K562 (cell line): ENCODE results near the gene RPL28. TPM values are rescaled to one million over a fixed set of nuclear protein-coding genes. Genes with fewer than 3 reads are reported as not detected.

Experiments
- ATAC-seq: fragments of 200-7000 bp; cut with Tn5 transposase; 3 replicates; pipeline ENCODE4 v1.9.1; 2020; ENCODE audit warnings: moderate library complexity
- BruUV-seq: library from RNA; stranded (reverse); fragments of 400-500 nt; replicated peaks from 2 replicates; lab custom pipeline; 2021; lab: Mats Ljungman, UMichigan
- CTCF ChIA-PET: fragments of 300-600 bp; formaldehyde crosslinking; extraction: SDS; loops from one replicate; lab custom pipeline; 2021; ENCODE audit warnings: low intra/inter-chr PET ratio; lab: Yijun Ruan, JAX
- POLR2A ChIA-PET: fragments of 300-600, 350-650 bp; sonication (Branson Sonifier 250); formaldehyde crosslinking; extraction: SDS; loops from one replicate; lab custom pipeline; 2021; ENCODE audit warnings: antibody characterized with exemption, inconsistent platforms; lab: Yijun Ruan, JAX
- DNase-seq, 4 experiments: peaks; one replicate each; pipeline versions ENCODE4 v3.0.0 to v3.0.0-alpha.2; 2011 to 2018; ENCODE audit warnings: low spot score in 3 of 4, mixed read lengths in 3 of 4; ENCODE audit errors: extremely low read depth in 1 of 4
- FAIRE-seq: peaks from 2 replicates; lab custom pipeline; 2011; peaks lifted over from hg19 to GRCh38; lab: Jason Lieb, UNC
- H2AFZ ChIP-seq: 2 replicates; pipeline ENCODE4 v1.6.0; 2011; ENCODE audit warnings: low read depth, low read length, control low read depth, inconsistent platforms
- H3K27ac ChIP-seq: fragments of 200-600 bp; 3 replicates; pipeline ENCODE4 v1.8.0; 2011; ENCODE audit warnings: low read depth, mild to moderate bottlenecking, control low read depth, inconsistent platforms, low read length, moderate library complexity, mixed read lengths; ENCODE audit errors: extremely low read depth
- H3K27me3 ChIP-seq, 2 experiments: fragments of 300-600 bp in 1 of 2; 2 replicates in 1 of 2; 3 replicates in 1 of 2; pipeline versions ENCODE4 v1.6.0 to v1.8.0; 2011; ENCODE audit warnings: inconsistent platforms in 2 of 2, low read length in 2 of 2, mild to moderate bottlenecking in 1 of 2, mixed read lengths in 1 of 2, moderate library complexity in 1 of 2; ENCODE audit not compliant: control insufficient read depth in 2 of 2, insufficient read depth in 2 of 2
- H3K36me3 ChIP-seq: fragments of 300-600 bp; 3 replicates; pipeline ENCODE4 v1.8.0; 2011; ENCODE audit warnings: mild to moderate bottlenecking, low read length, inconsistent platforms; ENCODE audit not compliant: control insufficient read depth, insufficient read depth
- H3K4me1 ChIP-seq, 2 experiments: fragments of 200-600 bp in 1 of 2; replicated peaks in 1 of 2; 2 replicates in 1 of 2; 3 replicates in 1 of 2; pipeline versions ENCODE4 v1.5.1 to v1.8.0; 2011; ENCODE audit warnings: inconsistent platforms in 2 of 2, low read length in 2 of 2, mild to moderate bottlenecking in 1 of 2, mixed read lengths in 1 of 2, moderate library complexity in 1 of 2; ENCODE audit not compliant: control insufficient read depth in 2 of 2, insufficient read depth in 2 of 2
- H3K4me2 ChIP-seq: 2 replicates; pipeline ENCODE4 v1.6.1; 2011; ENCODE audit warnings: low read length, control low read depth, inconsistent platforms, mixed read lengths; ENCODE audit not compliant: insufficient read depth
- H3K4me3 ChIP-seq: fragments of 200-600 bp; sonication (generic), shearing (Covaris generic); 2 replicates; pipeline ENCODE4 v1.5.1; 2016; ENCODE audit warnings: control low read depth, inconsistent platforms
- H3K79me2 ChIP-seq: fragments of 200-600 bp; 3 replicates; pipeline ENCODE4 v1.8.0; 2011; ENCODE audit warnings: low read length, inconsistent platforms; ENCODE audit not compliant: control insufficient read depth, insufficient read depth
- H3K9ac ChIP-seq, 2 experiments: 2 replicates each; pipeline versions ENCODE4 v1.6.0 to v1.6.1; 2011; ENCODE audit warnings: low read depth in 2 of 2, low read length in 2 of 2, control low read depth in 1 of 2, inconsistent platforms in 1 of 2, mild to moderate bottlenecking in 1 of 2, mixed read lengths in 1 of 2; ENCODE audit not compliant: insufficient read depth in 1 of 2
- H3K9me1 ChIP-seq: one replicate; pipeline ENCODE4 v1.6.0; 2011; ENCODE audit warnings: inconsistent platforms, mild to moderate bottlenecking, low read length, moderate library complexity; ENCODE audit not compliant: control insufficient read depth, insufficient read depth
- H3K9me3 ChIP-seq: replicated peaks from 2 replicates; pipeline ENCODE4 v1.5.1; 2011; ENCODE audit warnings: low read depth, low read length, inconsistent platforms; ENCODE audit not compliant: control insufficient read depth, insufficient read depth
- H4K20me1 ChIP-seq: replicated peaks from 2 replicates; pipeline ENCODE4 v1.6.1; 2011; ENCODE audit warnings: low read length, inconsistent platforms, mixed read lengths; ENCODE audit not compliant: control insufficient read depth, insufficient read depth
- MTA3 ChIP-seq: fragments of 450-650 bp; formaldehyde crosslinking; IDR thresholded peaks from 2 replicates; pipeline ENCODE4 v1.6.1; 2017; ENCODE audit warnings: mild to moderate bottlenecking, borderline replicate concordance
- MYNN ChIP-seq, 2 experiments: sonication (generic); formaldehyde crosslinking in 1 of 2; IDR thresholded peaks; 2 replicates each; pipeline versions ENCODE4 v1.5.0 to v1.6.1; 2016 to 2020; ENCODE audit warnings: antibody characterized with exemption in 1 of 2, missing genetic modification reagents in 1 of 2
- NCOA1 ChIP-seq: fragments of 450-650 bp; IDR thresholded peaks from 2 replicates; pipeline ENCODE4 v1.6.1; 2016; ENCODE audit warnings: low read depth
- POLR2AphosphoS2 ChIP-seq: IDR thresholded peaks from 2 replicates; pipeline ENCODE4 v1.6.1; 2012; ENCODE audit warnings: low read length, improper control_type of control experiment
- ZBTB8A ChIP-seq: fragments of 450-650 bp; IDR thresholded peaks from 2 replicates; pipeline ENCODE4 v1.6.1; 2018; ENCODE audit warnings: mild to moderate bottlenecking, moderate library complexity; ENCODE audit not compliant: partially characterized antibody
- ZNF75A ChIP-seq: fragments of 450-650 bp; formaldehyde crosslinking; IDR thresholded peaks from 2 replicates; pipeline ENCODE4 v1.4.0; 2020; ENCODE audit warnings: mild to moderate bottlenecking
- WGBS: fragments of 100-300 bp; shearing (Covaris generic); methylation state at CpG from one replicate; pipeline ENCODE4 v1.1.6; 2016; ENCODE audit warnings: low coverage, mixed read lengths; ENCODE audit not compliant: insufficient coverage; ENCODE audit errors: missing lambda C conversion rate; 5-methylcytosine and 5-hydroxymethylcytosine counted together
- in situ Hi-C: fragments of 300-500 bp; cut with MboI; formaldehyde crosslinking; loops from 4 replicates; pipeline ENCODE4 v1.15.0; 2018; ENCODE audit warnings: inconsistent platforms, mixed read lengths
- intact Hi-C: fragments of 100-400 bp; cut with micrococcal nuclease; formaldehyde crosslinking; loops from 2 replicates; pipeline ENCODE4 v1.14.2; 2022
- polyA plus RNA-seq, 8 experiments: library from polyadenylated mRNA; depleted of rRNA in 4 of 8; stranded (reverse) in 5 of 8; unstranded in 3 of 8; fragments of >200 nt; fragmentation: Nextera tagmentation in 2 of 8; fragmentation: Illumina TruSeq in 1 of 8; extraction: Ambion mirVana in 2 of 8; extraction: Trizol in 1 of 8; gene quantifications; 2 replicates each; pipeline versions ENCODE4 v1.2.1 to v1.2.3, GENCODE V29; 2011 to 2014; ENCODE audit warnings: inconsistent platforms in 1 of 8, missing spikeins in 1 of 8
- total RNA-seq, 7 experiments: library from RNA; depleted of rRNA in 6 of 7; stranded (reverse); fragments of >200 nt in 6 of 7; fragmentation: Illumina TruSeq in 2 of 7; extraction: Trizol in 2 of 7; gene quantifications; 2 replicates each; pipeline versions ENCODE4 v1.2.1 to v1.2.3, GENCODE V29; 2011 to 2021; ENCODE audit warnings: low replicate concordance in 1 of 7
- TF ChIP-seq, protein P1 (sequence below): fragments of 450-650 bp; formaldehyde crosslinking; IDR thresholded peaks from 2 replicates; pipeline ENCODE4 v1.4.0; 2020; ENCODE audit warnings: mild to moderate bottlenecking, moderate library complexity
- TF ChIP-seq, protein P2 (sequence below), 2 experiments: fragments of 250-450 bp in 1 of 2; fragments of 450-650 bp in 1 of 2; sonication (Bioruptor Pico) in 1 of 2; IDR thresholded peaks; 2 replicates each; pipeline versions ENCODE4 v1.6.1 to v1.8.0; 2016 to 2021; ENCODE audit warnings: mild to moderate bottlenecking in 2 of 2, moderate library complexity in 2 of 2, missing compliant biosample characterization in 1 of 2, missing genetic modification characterization in 1 of 2
- TF ChIP-seq, protein P3 (sequence below): sonication (generic); formaldehyde crosslinking; IDR thresholded peaks from 2 replicates; pipeline ENCODE4 v1.8.0; 2022; ENCODE audit warnings: missing genetic modification reagents, mild to moderate bottlenecking, moderate library complexity, borderline replicate concordance

Gene RPL28
- total and polyA plus RNA-seq, 9 of the 15 experiments (the other 6 are each of a cell fraction or from before 2014, with no cell fraction given): 124 to 3,106 (median 622) TPM

DNA sequence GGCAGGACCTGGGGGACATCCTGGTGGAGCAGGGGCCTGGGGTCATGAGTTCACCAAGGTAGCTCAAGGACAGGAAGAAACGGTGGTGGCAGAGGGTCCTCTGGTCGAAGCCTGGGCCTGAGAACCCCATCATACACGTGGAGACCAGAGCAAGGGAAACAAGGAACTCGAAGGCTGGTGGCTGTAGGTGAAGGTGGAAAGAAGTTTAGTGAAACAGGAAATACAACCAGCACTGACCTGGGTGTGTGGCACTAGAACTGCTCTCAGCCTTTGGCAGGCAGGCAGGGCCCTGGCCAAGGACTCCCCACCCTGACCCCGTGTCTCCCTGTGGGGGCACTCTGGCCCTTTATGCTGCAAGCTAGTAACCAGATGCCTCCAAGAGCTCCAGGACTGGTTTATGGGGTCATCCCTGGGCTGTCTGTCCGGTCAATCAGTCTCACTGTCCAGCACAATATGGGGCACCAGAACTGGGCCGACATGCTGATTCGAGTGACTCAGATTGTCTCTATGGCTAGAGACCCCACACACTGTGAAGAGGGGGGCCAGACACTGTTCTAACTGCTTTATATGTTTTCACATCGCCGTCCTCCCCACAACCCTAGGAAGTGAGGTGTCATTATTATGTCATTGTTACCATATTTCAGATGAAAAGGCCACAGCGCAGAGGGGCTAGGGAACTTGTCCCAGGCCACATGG lies 35.0 kb upstream of the RPL28 start:
- intact Hi-C loops: no loop called here
- ChIA-PET POLR2A (interaction anchor here (0.6 to 1.9 kb wide), 5 partner anchors 10 to 117 kb away, joined by 3 to 11 read pairs (median 3); no protein-coding TSS in a partner anchor), CTCF (no interaction called here)
- Histone ChIP-seq H3K27ac (no peak overlapping the region), H4K20me1 (peaks cover 6% of the 10 kb centered on the region), H3K9me1 (peaks cover 5% of the 10 kb centered on the region), H3K9ac (peak overlapping the region in 1 of 2 experiments; percentile 75; a peak in 2 of 4 replicates), H3K4me2 (no peak overlapping the region), H3K4me3 (no peak overlapping the region), H3K36me3 (peaks cover 28% of the 10 kb centered on the region; the same call in 2 of the 3 replicates), H3K4me1 (peaks cover 4 to 67% of the 10 kb centered on the region in 2 experiments; a peak in 4 of 5 replicates), H2AFZ (no peak overlapping the region), H3K27me3 (peaks cover 3 to 5% of the 10 kb centered on the region in 2 experiments; a peak in 4 of 5 replicates), H3K9me3 (no peaks in the 10 kb centered on the region), H3K79me2 (no peaks in the 10 kb centered on the region)
- ATAC-seq (no peak), FAIRE-seq (peak; percentile 35), DNase-seq (no peak)
- TF ChIP-seq POLR2AphosphoS2 (peak; percentile 53; the same call in 1 of the 2 replicates), MTA3 (no peak), MYNN (IDR thresholded peaks at IDR 0.05) (no peak), MYNN (CRISPR knock-in tag; IDR thresholded peaks at IDR 0.05) (no peak), NCOA1 (no peak), ZNF75A (CRISPR knock-in tag) (no peak), ZBTB8A (no peak)
- TF ChIP-seq, protein P1, sequence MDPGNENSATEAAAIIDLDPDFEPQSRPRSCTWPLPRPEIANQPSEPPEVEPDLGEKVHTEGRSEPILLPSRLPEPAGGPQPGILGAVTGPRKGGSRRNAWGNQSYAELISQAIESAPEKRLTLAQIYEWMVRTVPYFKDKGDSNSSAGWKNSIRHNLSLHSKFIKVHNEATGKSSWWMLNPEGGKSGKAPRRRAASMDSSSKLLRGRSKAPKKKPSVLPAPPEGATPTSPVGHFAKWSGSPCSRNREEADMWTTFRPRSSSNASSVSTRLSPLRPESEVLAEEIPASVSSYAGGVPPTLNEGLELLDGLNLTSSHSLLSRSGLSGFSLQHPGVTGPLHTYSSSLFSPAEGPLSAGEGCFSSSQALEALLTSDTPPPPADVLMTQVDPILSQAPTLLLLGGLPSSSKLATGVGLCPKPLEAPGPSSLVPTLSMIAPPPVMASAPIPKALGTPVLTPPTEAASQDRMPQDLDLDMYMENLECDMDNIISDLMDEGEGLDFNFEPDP (CRISPR knock-in tag): no peak
- TF ChIP-seq, protein P2, sequence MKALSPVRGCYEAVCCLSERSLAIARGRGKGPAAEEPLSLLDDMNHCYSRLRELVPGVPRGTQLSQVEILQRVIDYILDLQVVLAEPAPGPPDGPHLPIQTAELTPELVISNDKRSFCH (CRISPR knock-in tag; IDR thresholded peaks at IDR 0.05): no peak
- TF ChIP-seq, protein P2 (tag; IDR thresholded peaks at IDR 0.05): no peak
- TF ChIP-seq, protein P3, sequence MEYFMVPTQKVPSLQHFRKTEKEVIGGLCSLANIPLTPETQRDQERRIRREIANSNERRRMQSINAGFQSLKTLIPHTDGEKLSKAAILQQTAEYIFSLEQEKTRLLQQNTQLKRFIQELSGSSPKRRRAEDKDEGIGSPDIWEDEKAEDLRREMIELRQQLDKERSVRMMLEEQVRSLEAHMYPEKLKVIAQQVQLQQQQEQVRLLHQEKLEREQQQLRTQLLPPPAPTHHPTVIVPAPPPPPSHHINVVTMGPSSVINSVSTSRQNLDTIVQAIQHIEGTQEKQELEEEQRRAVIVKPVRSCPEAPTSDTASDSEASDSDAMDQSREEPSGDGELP (CRISPR knock-in tag): no peak
- in situ Hi-C loops: no loop called here
- 39% methylated on average over 11 of the region's 11 CpGs for WGBS
- BruUV-seq: no TSS peak
